K562 (cell line): Measurements from ENCODE around the gene SPATS1. TPM values are rescaled to one million over a fixed set of nuclear protein-coding genes. Genes with fewer than 3 reads are reported as not detected.
A peak's percentile ranks its signal among the peaks of the same experiment; 100 is the strongest.

ENCODE experiments used
- ATAC-seq: fragments of 200-7000 bp; cut with Tn5 transposase; 3 replicates; pipeline ENCODE4 v1.9.1; 2020; ENCODE audit warnings: moderate library complexity
- BruUV-seq: library from RNA; stranded (reverse); fragments of 400-500 nt; replicated peaks from 2 replicates; lab custom pipeline; 2021; lab: Mats Ljungman, UMichigan
- CTCF ChIA-PET: fragments of 300-600 bp; formaldehyde crosslinking; extraction: SDS; loops from one replicate; lab custom pipeline; 2021; ENCODE audit warnings: low intra/inter-chr PET ratio; lab: Yijun Ruan, JAX
- POLR2A ChIA-PET: fragments of 300-600, 350-650 bp; sonication (Branson Sonifier 250); formaldehyde crosslinking; extraction: SDS; loops from one replicate; lab custom pipeline; 2021; ENCODE audit warnings: antibody characterized with exemption, inconsistent platforms; lab: Yijun Ruan, JAX
- DNase-seq, 4 experiments: peaks; one replicate each; pipeline versions ENCODE4 v3.0.0 to v3.0.0-alpha.2; 2011 to 2018; ENCODE audit warnings: low spot score in 3 of 4, mixed read lengths in 3 of 4; ENCODE audit errors: extremely low read depth in 1 of 4
- FAIRE-seq: peaks from 2 replicates; lab custom pipeline; 2011; peaks lifted over from hg19 to GRCh38; lab: Jason Lieb, UNC
- H2AFZ ChIP-seq: 2 replicates; pipeline ENCODE4 v1.6.0; 2011; ENCODE audit warnings: low read depth, low read length, control low read depth, inconsistent platforms
- H3K27ac ChIP-seq: fragments of 200-600 bp; 3 replicates; pipeline ENCODE4 v1.8.0; 2011; ENCODE audit warnings: low read depth, mild to moderate bottlenecking, control low read depth, inconsistent platforms, low read length, moderate library complexity, mixed read lengths; ENCODE audit errors: extremely low read depth
- H3K27me3 ChIP-seq, 2 experiments: fragments of 300-600 bp in 1 of 2; 2 replicates in 1 of 2; 3 replicates in 1 of 2; pipeline versions ENCODE4 v1.6.0 to v1.8.0; 2011; ENCODE audit warnings: inconsistent platforms in 2 of 2, low read length in 2 of 2, mild to moderate bottlenecking in 1 of 2, mixed read lengths in 1 of 2, moderate library complexity in 1 of 2; ENCODE audit not compliant: control insufficient read depth in 2 of 2, insufficient read depth in 2 of 2
- H3K36me3 ChIP-seq: fragments of 300-600 bp; 3 replicates; pipeline ENCODE4 v1.8.0; 2011; ENCODE audit warnings: mild to moderate bottlenecking, low read length, inconsistent platforms; ENCODE audit not compliant: control insufficient read depth, insufficient read depth
- H3K4me1 ChIP-seq, 2 experiments: fragments of 200-600 bp in 1 of 2; replicated peaks in 1 of 2; 2 replicates in 1 of 2; 3 replicates in 1 of 2; pipeline versions ENCODE4 v1.5.1 to v1.8.0; 2011; ENCODE audit warnings: inconsistent platforms in 2 of 2, low read length in 2 of 2, mild to moderate bottlenecking in 1 of 2, mixed read lengths in 1 of 2, moderate library complexity in 1 of 2; ENCODE audit not compliant: control insufficient read depth in 2 of 2, insufficient read depth in 2 of 2
- H3K4me2 ChIP-seq: 2 replicates; pipeline ENCODE4 v1.6.1; 2011; ENCODE audit warnings: low read length, control low read depth, inconsistent platforms, mixed read lengths; ENCODE audit not compliant: insufficient read depth
- H3K4me3 ChIP-seq: fragments of 200-600 bp; sonication (generic), shearing (Covaris generic); 2 replicates; pipeline ENCODE4 v1.5.1; 2016; ENCODE audit warnings: control low read depth, inconsistent platforms
- H3K79me2 ChIP-seq: fragments of 200-600 bp; 3 replicates; pipeline ENCODE4 v1.8.0; 2011; ENCODE audit warnings: low read length, inconsistent platforms; ENCODE audit not compliant: control insufficient read depth, insufficient read depth
- H3K9ac ChIP-seq, 2 experiments: 2 replicates each; pipeline versions ENCODE4 v1.6.0 to v1.6.1; 2011; ENCODE audit warnings: low read depth in 2 of 2, low read length in 2 of 2, control low read depth in 1 of 2, inconsistent platforms in 1 of 2, mild to moderate bottlenecking in 1 of 2, mixed read lengths in 1 of 2; ENCODE audit not compliant: insufficient read depth in 1 of 2
- H3K9me1 ChIP-seq: one replicate; pipeline ENCODE4 v1.6.0; 2011; ENCODE audit warnings: inconsistent platforms, mild to moderate bottlenecking, low read length, moderate library complexity; ENCODE audit not compliant: control insufficient read depth, insufficient read depth
- H3K9me3 ChIP-seq: replicated peaks from 2 replicates; pipeline ENCODE4 v1.5.1; 2011; ENCODE audit warnings: low read depth, low read length, inconsistent platforms; ENCODE audit not compliant: control insufficient read depth, insufficient read depth
- H4K20me1 ChIP-seq: replicated peaks from 2 replicates; pipeline ENCODE4 v1.6.1; 2011; ENCODE audit warnings: low read length, inconsistent platforms, mixed read lengths; ENCODE audit not compliant: control insufficient read depth, insufficient read depth
- MITF ChIP-seq: IDR thresholded peaks from 2 replicates; pipeline ENCODE4 v1.6.1; 2014; ENCODE audit warnings: antibody characterized with exemption
- NCOA2 ChIP-seq, 2 experiments: fragments of 450-650 bp; IDR thresholded peaks; 2 replicates each; pipeline ENCODE4 v1.6.1; 2018; ENCODE audit warnings: mild to moderate bottlenecking in 2 of 2, moderate library complexity in 1 of 2; ENCODE audit not compliant: partially characterized antibody in 2 of 2
- POLR2A ChIP-seq: fragments of 450-650 bp; conservative IDR thresholded peaks from 2 replicates; pipeline ENCODE4 v1.6.1; 2016
- SFPQ ChIP-seq: fragments of 200-400 bp; formaldehyde crosslinking; IDR thresholded peaks from 2 replicates; pipeline ENCODE4 v1.6.1; 2017; ENCODE audit warnings: mild to moderate bottlenecking, low read depth, low read length, moderate library complexity
- SIN3A ChIP-seq, 2 experiments: fragments of 150-350 bp in 1 of 2; IDR thresholded peaks; 2 replicates each; pipeline ENCODE4 v1.6.1; 2011 to 2016; ENCODE audit warnings: borderline replicate concordance in 2 of 2, low read depth in 2 of 2, low read length in 2 of 2, mild to moderate bottlenecking in 2 of 2, moderate library complexity in 2 of 2; ENCODE audit not compliant: control insufficient read depth in 1 of 2
- U2AF2 ChIP-seq: fragments of 200-400 bp; formaldehyde crosslinking; optimal IDR thresholded peaks from 2 replicates; pipeline ENCODE3; 2017; ENCODE audit warnings: low read depth, mild to moderate bottlenecking, low read length
- WGBS: fragments of 100-300 bp; shearing (Covaris generic); methylation state at CpG from one replicate; pipeline ENCODE4 v1.1.6; 2016; ENCODE audit warnings: low coverage, mixed read lengths; ENCODE audit not compliant: insufficient coverage; ENCODE audit errors: missing lambda C conversion rate; 5-methylcytosine and 5-hydroxymethylcytosine counted together
- in situ Hi-C: fragments of 300-500 bp; cut with MboI; formaldehyde crosslinking; loops from 4 replicates; pipeline ENCODE4 v1.15.0; 2018; ENCODE audit warnings: inconsistent platforms, mixed read lengths
- intact Hi-C: fragments of 100-400 bp; cut with micrococcal nuclease; formaldehyde crosslinking; loops from 2 replicates; pipeline ENCODE4 v1.14.2; 2022
- polyA plus RNA-seq, 8 experiments: library from polyadenylated mRNA; depleted of rRNA in 4 of 8; stranded (reverse) in 5 of 8; unstranded in 3 of 8; fragments of >200 nt; fragmentation: Nextera tagmentation in 2 of 8; fragmentation: Illumina TruSeq in 1 of 8; extraction: Ambion mirVana in 2 of 8; extraction: Trizol in 1 of 8; gene quantifications; 2 replicates each; pipeline versions ENCODE4 v1.2.1 to v1.2.3, GENCODE V29; 2011 to 2014; ENCODE audit warnings: inconsistent platforms in 1 of 8, missing spikeins in 1 of 8
- total RNA-seq, 7 experiments: library from RNA; depleted of rRNA in 6 of 7; stranded (reverse); fragments of >200 nt in 6 of 7; fragmentation: Illumina TruSeq in 2 of 7; extraction: Trizol in 2 of 7; gene quantifications; 2 replicates each; pipeline versions ENCODE4 v1.2.1 to v1.2.3, GENCODE V29; 2011 to 2021; ENCODE audit warnings: low replicate concordance in 1 of 7

Gene SPATS1
- total and polyA plus RNA-seq, 9 of the 15 experiments (the other 6 are each of a cell fraction or from before 2014, with no cell fraction given) = not detected

GRCh38 chr6:44300292-44300823, 42.1 kb upstream of the SPATS1 start:
- ChIA-PET CTCF (no interaction called here), POLR2A (interaction anchor here (0.6 to 2.3 kb wide), 8 partner anchors 9 to 146 kb away, joined by 3 to 7 read pairs (median 3); partner anchors contain the start of gene AARS2)
- no peaks in the 10 kb centered on the region for H3K79me2 ChIP-seq
- H3K9ac ChIP-seq = no peak overlapping the region
- no peaks in the 10 kb centered on the region for H3K9me3 ChIP-seq
- no TSS peak for BruUV-seq
- H4K20me1 ChIP-seq = peaks cover 7% of the 10 kb centered on the region; the same call in 1 of the 2 replicates
- WGBS = 77% methylated on average over 7 of the region's 7 CpGs
- H3K9me1 ChIP-seq = no peaks in the 10 kb centered on the region
- TF ChIP-seq MITF (no peak), POLR2A (peak; percentile 10; the same call in 1 of the 2 replicates)
- H2AFZ ChIP-seq = no peak overlapping the region
- H3K36me3 ChIP-seq = peaks cover 53% of the 10 kb centered on the region
- H3K4me3 ChIP-seq = no peak overlapping the region
- DNase-seq = no peak
- intact Hi-C loops (no loop called here), in situ Hi-C loops (no loop called here)
- ATAC-seq = no peak
- peaks cover 2 to 27% of the 10 kb centered on the region in 2 experiments; a peak in 4 of 5 replicates for H3K4me1 ChIP-seq
- H3K27ac ChIP-seq = no peak overlapping the region
- no peak for FAIRE-seq
- no peak overlapping the region for H3K4me2 ChIP-seq
- H3K27me3 ChIP-seq = peaks cover 20 to 25% of the 10 kb centered on the region in 2 experiments; a peak in 4 of 5 replicates

GRCh38 chr6:44301106-44301505, 41.3 kb upstream of the SPATS1 start:
- DNase-seq (no peak), FAIRE-seq (no peak), ATAC-seq (no peak)
- ChIA-PET POLR2A (interaction anchor here (0.7 to 2.3 kb wide), 8 partner anchors 8 to 53 kb away, joined by 3 to 7 read pairs (median 4); no protein-coding TSS in a partner anchor), CTCF (no interaction called here)
- peaks cover 15 to 20% of the 10 kb centered on the region in 2 experiments; a peak in 4 of 5 replicates for H3K27me3 ChIP-seq
- H3K9ac ChIP-seq = no peak overlapping the region
- H3K9me3 ChIP-seq = no peaks in the 10 kb centered on the region
- in situ Hi-C loops (no loop called here), intact Hi-C loops (no loop called here)
- no peak overlapping the region for H3K27ac ChIP-seq
- H3K4me3 ChIP-seq = no peak overlapping the region
- no peaks in the 10 kb centered on the region for H3K9me1 ChIP-seq
- H3K4me1 ChIP-seq = peaks cover 2 to 27% of the 10 kb centered on the region in 2 experiments; a peak in 4 of 5 replicates
- no peak overlapping the region for H2AFZ ChIP-seq
- no TSS peak for BruUV-seq
- no peak for TF ChIP-seq U2AF2
- no peak for TF ChIP-seq SIN3A (IDR thresholded peaks at IDR 0.05; ENCODE audit: borderline replicate concordance in 2 of 2, control insufficient read depth in 1 of 2, low read depth in 2 of 2, low read length in 2 of 2)
- TF ChIP-seq NCOA2 (IDR thresholded peaks at IDR 0.05; ENCODE audit: partially characterized antibody in 2 of 2) = no peak
- TF ChIP-seq SFPQ = no peak
- H4K20me1 ChIP-seq = 0 out of 2 replicates have a peak, but pooled peaks cover 4% of the 10 kb centered on the region
- WGBS = 92% methylated on average over 8 of the region's 8 CpGs
- no peaks in the 10 kb centered on the region for H3K79me2 ChIP-seq
- no peak overlapping the region for H3K4me2 ChIP-seq
- peaks cover 61% of the 10 kb centered on the region for H3K36me3 ChIP-seq
